Measurements from ENCODE around the gene MAPT. TPM values are rescaled to one million over a fixed set of nuclear protein-coding genes. Genes with fewer than 3 reads are reported as not detected.
A peak's percentile ranks its signal among the peaks of the same experiment; 100 is the strongest.

The MAPT gene
- total and polyA plus RNA-seq, 2 of the 13 experiments (the other 11 are each of a cell fraction or from before 2014, with no cell fraction given): 2.1 to 2.8 TPM

DNA sequence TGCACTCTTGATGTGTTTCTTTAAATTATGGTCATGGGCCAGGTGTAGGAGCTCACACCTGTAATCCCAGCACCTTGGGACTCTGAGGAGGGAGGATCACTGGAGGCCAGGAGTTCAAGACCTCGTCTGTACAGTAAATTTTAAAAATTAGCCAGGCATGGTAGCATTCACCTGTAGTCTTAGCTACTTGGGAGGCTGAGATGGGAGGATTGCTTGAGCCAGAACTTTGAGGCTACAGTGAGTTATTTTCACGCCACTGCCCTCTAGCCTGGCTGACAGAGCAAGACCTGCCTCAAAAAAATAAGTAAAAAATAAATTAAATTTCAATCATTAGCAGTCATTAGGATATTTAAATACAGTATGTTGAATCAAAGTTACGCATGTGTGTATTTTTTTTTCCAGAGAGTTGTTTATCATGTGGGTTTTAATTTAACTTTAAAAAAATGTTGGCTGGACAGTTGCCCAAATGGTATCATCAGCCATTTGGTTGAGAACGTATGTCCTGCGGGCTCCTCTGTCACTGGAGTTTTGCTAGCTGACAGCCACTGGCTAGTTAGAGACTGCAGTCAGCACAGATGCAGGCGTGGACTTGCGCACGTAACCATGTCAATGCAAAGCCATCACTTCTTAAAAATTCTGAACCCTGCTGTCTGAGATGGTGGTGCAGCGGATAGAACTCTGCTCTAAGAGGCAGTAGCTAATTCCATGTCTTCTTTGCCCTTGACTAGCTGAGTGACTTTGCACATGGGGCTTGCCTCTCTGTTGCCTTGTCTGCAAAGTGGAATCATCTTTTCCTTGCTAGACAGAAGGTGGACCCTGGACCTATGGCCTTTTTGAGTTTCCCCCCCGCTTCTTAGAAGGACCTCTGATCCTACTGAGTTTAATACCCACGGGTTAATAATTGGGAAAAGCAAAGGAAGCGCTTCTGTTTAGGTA lies 40.0 kb downstream of the MAPT start:
- peaks cover 74% of the 10 kb centered on the region for H3K4me1 ChIP-seq (ENCODE audit: insufficient read depth, low read length)
- ChIA-PET POLR2A (interaction anchor here (0.8 to 4.8 kb wide), 5 partner anchors 9 to 70 kb away, joined by 3 to 61 read pairs (median 12); no protein-coding TSS in a partner anchor), CTCF (ENCODE audit: low intra/inter-chr PET ratio, low total read pairs) (no interaction called here)
- H3K4me3 ChIP-seq (replicated peaks in 1 of 3; ENCODE audit: insufficient read depth in 1 of 3, low read depth in 2 of 3, low read length in 3 of 3): peak overlapping the region; percentile 64 to 72 (median 67)
- H3K27ac ChIP-seq (ENCODE audit: extremely low read length, insufficient read depth, low read length): peak overlapping the region; percentile 92
- ATAC-seq (no peak), DNase-seq (ENCODE audit: low spot score) (no peak), FAIRE-seq (no peak)
- H3K27me3 ChIP-seq (ENCODE audit: control insufficient read depth in 1 of 2, insufficient read depth in 2 of 2, low read length in 2 of 2): no peaks in the 10 kb centered on the region; a peak in 1 of 5 replicates
- H2AFZ ChIP-seq (ENCODE audit: low read length): no peak overlapping the region
- peaks cover 0 to 4% of the 10 kb centered on the region in 2 experiments; a peak in 1 of 5 replicates for H3K36me3 ChIP-seq (replicated peaks in 1 of 2; ENCODE audit: control insufficient read depth in 1 of 2, insufficient read depth in 2 of 2, low read length in 2 of 2)
- in situ Hi-C loops (cut with HindIII; ENCODE audit: extremely low pct_ligation_motif_present, low pct_unique_long_range_greater_than_20kb): loop anchor here (10.0 kb wide), 1 partner anchor 60 kb away; no protein-coding TSS in a partner anchor
- H3K9ac ChIP-seq (ENCODE audit: insufficient read depth, low read depth, low read length): peak overlapping the region; percentile 71
- peak overlapping the region; percentile 88 for H3K4me2 ChIP-seq (ENCODE audit: low read depth, low read length)
- peaks cover 24% of the 10 kb centered on the region for H3K79me2 ChIP-seq (ENCODE audit: insufficient read depth, low read length)
- intact Hi-C loops (cut with micrococcal nuclease; ENCODE audit: unreplicated experiment): no loop called here
- BruUV-seq (replicated peaks): no TSS peak
- WGBS (ENCODE audit: low lambda C conversion rate): 71% methylated on average over 12 of the region's 12 CpGs
- no peaks in the 10 kb centered on the region for H4K20me1 ChIP-seq (ENCODE audit: insufficient read depth, low read length)
- no peaks in the 10 kb centered on the region for H3K9me3 ChIP-seq (ENCODE audit: low read length)
- no peak for TF ChIP-seq ZNF570 (CRISPR knock-in tag; IDR thresholded peaks at IDR 0.05; ENCODE audit: borderline replicate concordance)
- TF ChIP-seq ETV5 (CRISPR knock-in tag; IDR thresholded peaks at IDR 0.05; ENCODE audit: borderline replicate concordance): no peak
- TF ChIP-seq MTA1 (CRISPR knock-in tag; IDR thresholded peaks at IDR 0.05; ENCODE audit: borderline replicate concordance): no peak
- TF ChIP-seq PCBP2 (optimal IDR thresholded peaks at IDR 0.05; ENCODE audit: low read depth, low read length, poor library complexity, severe bottlenecking): no peak
- no peak for TF ChIP-seq ZSCAN31 (CRISPR knock-in tag; IDR thresholded peaks at IDR 0.05; ENCODE audit: low read depth)
- peak; percentile 85 for TF ChIP-seq ZBTB38 (CRISPR knock-in tag; IDR thresholded peaks at IDR 0.05)
- TF ChIP-seq, protein P1, sequence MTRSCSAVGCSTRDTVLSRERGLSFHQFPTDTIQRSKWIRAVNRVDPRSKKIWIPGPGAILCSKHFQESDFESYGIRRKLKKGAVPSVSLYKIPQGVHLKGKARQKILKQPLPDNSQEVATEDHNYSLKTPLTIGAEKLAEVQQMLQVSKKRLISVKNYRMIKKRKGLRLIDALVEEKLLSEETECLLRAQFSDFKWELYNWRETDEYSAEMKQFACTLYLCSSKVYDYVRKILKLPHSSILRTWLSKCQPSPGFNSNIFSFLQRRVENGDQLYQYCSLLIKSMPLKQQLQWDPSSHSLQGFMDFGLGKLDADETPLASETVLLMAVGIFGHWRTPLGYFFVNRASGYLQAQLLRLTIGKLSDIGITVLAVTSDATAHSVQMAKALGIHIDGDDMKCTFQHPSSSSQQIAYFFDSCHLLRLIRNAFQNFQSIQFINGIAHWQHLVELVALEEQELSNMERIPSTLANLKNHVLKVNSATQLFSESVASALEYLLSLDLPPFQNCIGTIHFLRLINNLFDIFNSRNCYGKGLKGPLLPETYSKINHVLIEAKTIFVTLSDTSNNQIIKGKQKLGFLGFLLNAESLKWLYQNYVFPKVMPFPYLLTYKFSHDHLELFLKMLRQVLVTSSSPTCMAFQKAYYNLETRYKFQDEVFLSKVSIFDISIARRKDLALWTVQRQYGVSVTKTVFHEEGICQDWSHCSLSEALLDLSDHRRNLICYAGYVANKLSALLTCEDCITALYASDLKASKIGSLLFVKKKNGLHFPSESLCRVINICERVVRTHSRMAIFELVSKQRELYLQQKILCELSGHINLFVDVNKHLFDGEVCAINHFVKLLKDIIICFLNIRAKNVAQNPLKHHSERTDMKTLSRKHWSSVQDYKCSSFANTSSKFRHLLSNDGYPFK (CRISPR knock-in tag; IDR thresholded peaks at IDR 0.05; ENCODE audit: borderline replicate concordance): 0 out of 2 replicates have a peak, but pooled peaks have one; percentile 1
- 0 out of 2 replicates have a peak, but pooled peaks have one; percentile 28 for TF ChIP-seq REPIN1 (CRISPR knock-in tag; IDR thresholded peaks at IDR 0.05; ENCODE audit: borderline replicate concordance, low read depth)
- TF ChIP-seq ZMYM3 (CRISPR knock-in tag; IDR thresholded peaks at IDR 0.05): peak; percentile 62
- no peak for TF ChIP-seq SMYD3 (CRISPR knock-in tag; IDR thresholded peaks at IDR 0.05)
- TF ChIP-seq KDM1A (CRISPR knock-in tag; IDR thresholded peaks at IDR 0.05): 0 out of 2 replicates have a peak, but pooled peaks have one; percentile 12
- TF ChIP-seq KMT2A (CRISPR knock-in tag; IDR thresholded peaks at IDR 0.05): peak; percentile 45; the same call in 1 of the 2 replicates
- TF ChIP-seq, protein P2, sequence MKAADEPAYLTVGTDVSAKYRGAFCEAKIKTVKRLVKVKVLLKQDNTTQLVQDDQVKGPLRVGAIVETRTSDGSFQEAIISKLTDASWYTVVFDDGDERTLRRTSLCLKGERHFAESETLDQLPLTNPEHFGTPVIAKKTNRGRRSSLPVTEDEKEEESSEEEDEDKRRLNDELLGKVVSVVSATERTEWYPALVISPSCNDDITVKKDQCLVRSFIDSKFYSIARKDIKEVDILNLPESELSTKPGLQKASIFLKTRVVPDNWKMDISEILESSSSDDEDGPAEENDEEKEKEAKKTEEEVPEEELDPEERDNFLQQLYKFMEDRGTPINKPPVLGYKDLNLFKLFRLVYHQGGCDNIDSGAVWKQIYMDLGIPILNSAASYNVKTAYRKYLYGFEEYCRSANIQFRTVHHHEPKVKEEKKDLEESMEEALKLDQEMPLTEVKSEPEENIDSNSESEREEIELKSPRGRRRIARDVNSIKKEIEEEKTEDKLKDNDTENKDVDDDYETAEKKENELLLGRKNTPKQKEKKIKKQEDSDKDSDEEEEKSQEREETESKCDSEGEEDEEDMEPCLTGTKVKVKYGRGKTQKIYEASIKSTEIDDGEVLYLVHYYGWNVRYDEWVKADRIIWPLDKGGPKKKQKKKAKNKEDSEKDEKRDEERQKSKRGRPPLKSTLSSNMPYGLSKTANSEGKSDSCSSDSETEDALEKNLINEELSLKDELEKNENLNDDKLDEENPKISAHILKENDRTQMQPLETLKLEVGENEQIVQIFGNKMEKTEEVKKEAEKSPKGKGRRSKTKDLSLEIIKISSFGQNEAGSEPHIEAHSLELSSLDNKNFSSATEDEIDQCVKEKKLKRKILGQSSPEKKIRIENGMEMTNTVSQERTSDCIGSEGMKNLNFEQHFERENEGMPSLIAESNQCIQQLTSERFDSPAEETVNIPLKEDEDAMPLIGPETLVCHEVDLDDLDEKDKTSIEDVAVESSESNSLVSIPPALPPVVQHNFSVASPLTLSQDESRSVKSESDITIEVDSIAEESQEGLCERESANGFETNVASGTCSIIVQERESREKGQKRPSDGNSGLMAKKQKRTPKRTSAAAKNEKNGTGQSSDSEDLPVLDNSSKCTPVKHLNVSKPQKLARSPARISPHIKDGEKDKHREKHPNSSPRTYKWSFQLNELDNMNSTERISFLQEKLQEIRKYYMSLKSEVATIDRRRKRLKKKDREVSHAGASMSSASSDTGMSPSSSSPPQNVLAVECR (CRISPR knock-in tag; IDR thresholded peaks at IDR 0.05; ENCODE audit: borderline replicate concordance): peak; percentile 21; the same call in 1 of the 2 replicates
- TF ChIP-seq MBD4 (IDR thresholded peaks at IDR 0.05; ENCODE audit: borderline replicate concordance, low read length): no peak
- TF ChIP-seq ASH2L (IDR thresholded peaks at IDR 0.05; ENCODE audit: insufficient read length, low read depth, low read length): no peak
- TF ChIP-seq ESRRA (CRISPR knock-in tag; IDR thresholded peaks at IDR 0.05; ENCODE audit: low read depth): 0 out of 2 replicates have a peak, but pooled peaks have one; percentile 23

Measured in HepG2 (cell line).